HEK293T (cell line): Measurements from ENCODE around the gene ZFP92.

ENCODE experiments used
- ARNT ChIP-seq: fragments of 450-650 bp; IDR thresholded peaks from 2 replicates; pipeline ENCODE4 v1.6.1; 2017; ENCODE audit warnings: mild to moderate bottlenecking
- BHLHE40 ChIP-seq: fragments of 450-650 bp; IDR thresholded peaks from 2 replicates; pipeline ENCODE4 v1.6.1; 2016; ENCODE audit warnings: mild to moderate bottlenecking, moderate library complexity, borderline replicate concordance
- CTBP1 ChIP-seq: fragments of 450-650 bp; IDR thresholded peaks from 2 replicates; pipeline ENCODE4 v1.6.1; 2016; ENCODE audit warnings: borderline replicate concordance
- ELF4 ChIP-seq: fragments of 450-650 bp; IDR thresholded peaks from 2 replicates; pipeline ENCODE4 v1.6.1; 2017; ENCODE audit warnings: antibody characterized with exemption
- FOXA1 ChIP-seq: fragments of 450-650 bp; IDR thresholded peaks from 2 replicates; pipeline ENCODE4 v1.6.1; 2016; ENCODE audit warnings: mild to moderate bottlenecking
- FOXK2 ChIP-seq: fragments of 450-650 bp; IDR thresholded peaks from 2 replicates; pipeline ENCODE4 v1.6.1; 2016; ENCODE audit warnings: mild to moderate bottlenecking
- FOXM1 ChIP-seq: fragments of 450-650 bp; IDR thresholded peaks from 2 replicates; pipeline ENCODE4 v1.6.1; 2017; ENCODE audit warnings: mild to moderate bottlenecking, borderline replicate concordance
- HDGF ChIP-seq: fragments of 450-650 bp; IDR thresholded peaks from 2 replicates; pipeline ENCODE4 v1.6.1; 2017; ENCODE audit warnings: antibody characterized with exemption, borderline replicate concordance
- LEF1 ChIP-seq: fragments of 450-650 bp; IDR thresholded peaks from 2 replicates; pipeline ENCODE4 v1.6.1; 2017; ENCODE audit warnings: mild to moderate bottlenecking, borderline replicate concordance
- NFRKB ChIP-seq: fragments of 450-650 bp; IDR thresholded peaks from 2 replicates; pipeline ENCODE4 v1.6.1; 2016; ENCODE audit warnings: mild to moderate bottlenecking, moderate library complexity
- SP1 ChIP-seq: fragments of 450-650 bp; IDR thresholded peaks from 2 replicates; pipeline ENCODE4 v1.6.1; 2017
- SUZ12 ChIP-seq: fragments of 450-650 bp; IDR thresholded peaks from 2 replicates; pipeline ENCODE4 v1.6.1; 2016; ENCODE audit warnings: mild to moderate bottlenecking
- ZNF384 ChIP-seq: fragments of 450-650 bp; IDR thresholded peaks from 2 replicates; pipeline ENCODE4 v1.6.1; 2016
- TF ChIP-seq, protein P1 (sequence below): fragments of 450-650 bp; IDR thresholded peaks from 2 replicates; pipeline ENCODE4 v1.6.1; 2016

DNA sequence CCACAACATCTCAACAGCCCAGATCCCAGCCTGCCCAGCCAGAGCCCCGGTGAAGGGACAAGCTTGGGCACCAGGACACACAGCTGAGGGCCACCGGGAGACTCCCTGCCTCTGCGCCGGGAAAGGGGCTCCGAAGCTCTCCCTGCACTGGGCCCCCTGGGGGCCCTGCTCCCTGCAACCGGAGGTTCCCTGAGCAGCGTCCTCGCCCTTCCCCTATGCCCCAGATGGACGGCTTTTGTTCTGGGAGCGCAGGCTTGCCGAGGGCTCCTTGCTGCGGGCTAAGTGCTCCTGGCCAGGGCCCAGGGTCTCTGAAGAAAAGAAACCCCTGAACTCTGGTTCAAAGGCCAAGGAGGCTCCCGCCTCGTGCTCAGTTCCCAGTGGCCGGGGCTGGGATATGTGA is 899 bp upstream of the ZFP92 start:
- TF ChIP-seq SP1 (no peak), LEF1 (no peak), SUZ12 (no peak), FOXM1 (no peak), ELF4 (no peak), NFRKB (no peak), BHLHE40 (no peak), CTBP1 (no peak), FOXA1 (no peak), FOXK2 (no peak), ZNF384 (no peak), ARNT (no peak), HDGF (no peak)
- TF ChIP-seq, protein P1, sequence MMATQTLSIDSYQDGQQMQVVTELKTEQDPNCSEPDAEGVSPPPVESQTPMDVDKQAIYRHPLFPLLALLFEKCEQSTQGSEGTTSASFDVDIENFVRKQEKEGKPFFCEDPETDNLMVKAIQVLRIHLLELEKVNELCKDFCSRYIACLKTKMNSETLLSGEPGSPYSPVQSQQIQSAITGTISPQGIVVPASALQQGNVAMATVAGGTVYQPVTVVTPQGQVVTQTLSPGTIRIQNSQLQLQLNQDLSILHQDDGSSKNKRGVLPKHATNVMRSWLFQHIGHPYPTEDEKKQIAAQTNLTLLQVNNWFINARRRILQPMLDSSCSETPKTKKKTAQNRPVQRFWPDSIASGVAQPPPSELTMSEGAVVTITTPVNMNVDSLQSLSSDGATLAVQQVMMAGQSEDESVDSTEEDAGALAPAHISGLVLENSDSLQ = no peak
